ENCODE measurements around the gene ACTRT3.
"Not testable (repeated sequence)": the region's sequence is repeated elsewhere in the genome, so short reads cannot be mapped to it uniquely, and the experiment has no call there.

ACTRT3 gene

DNA sequence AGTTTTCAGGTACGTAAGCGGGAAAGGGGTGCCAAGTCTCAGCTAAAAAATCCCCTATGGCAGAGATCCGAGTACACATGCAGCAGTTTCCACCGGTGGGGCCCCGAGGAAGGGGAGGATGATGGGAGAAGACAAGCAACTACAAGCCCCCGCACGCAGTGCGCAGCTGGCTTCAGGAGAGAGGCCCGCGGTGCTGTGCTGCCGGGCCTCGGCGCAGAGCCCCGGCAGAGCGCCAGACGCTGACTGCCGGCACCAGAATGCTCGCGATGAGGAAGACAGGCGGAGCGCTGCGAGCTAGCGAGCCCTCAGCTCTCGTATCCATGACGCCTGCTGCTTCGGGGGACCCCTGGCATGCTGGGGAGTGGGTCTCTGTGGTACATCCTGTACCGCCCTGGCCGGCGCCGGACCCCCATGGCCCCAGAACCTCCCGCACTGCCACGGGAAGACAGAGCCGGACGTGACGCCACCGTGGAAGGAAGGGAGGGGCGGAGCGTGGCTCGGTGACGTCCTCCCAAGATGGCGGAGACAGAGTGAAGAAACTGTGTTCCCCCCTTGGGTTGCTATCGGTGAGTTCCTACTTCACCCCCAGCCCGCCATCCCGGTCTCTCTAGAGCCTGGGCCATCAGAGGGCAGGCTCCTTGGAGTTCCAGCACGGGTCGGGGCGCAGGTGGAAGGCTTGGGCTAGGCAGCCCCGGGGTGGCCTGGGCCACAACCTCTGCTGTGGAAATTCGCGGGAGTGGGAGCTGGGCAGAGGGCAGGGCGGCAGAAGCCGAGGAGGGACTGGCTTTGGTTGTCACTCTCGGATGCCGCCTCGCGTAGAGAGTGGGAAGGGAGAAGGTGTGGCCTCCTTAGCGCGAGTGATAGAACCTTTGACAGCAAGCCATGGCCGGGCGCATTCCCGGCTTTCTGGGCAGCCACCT is 3.8 kb upstream of the ACTRT3 start, which contains the start of gene MYNN:
MYNN (plus strand) TSS at position 500 of the 920 bp plus-strand sequence. CDS start 900 bp downstream, outside the sequence.
- peak; percentile 89 for DNase-seq (ENCODE audit: low spot score)

DNA sequence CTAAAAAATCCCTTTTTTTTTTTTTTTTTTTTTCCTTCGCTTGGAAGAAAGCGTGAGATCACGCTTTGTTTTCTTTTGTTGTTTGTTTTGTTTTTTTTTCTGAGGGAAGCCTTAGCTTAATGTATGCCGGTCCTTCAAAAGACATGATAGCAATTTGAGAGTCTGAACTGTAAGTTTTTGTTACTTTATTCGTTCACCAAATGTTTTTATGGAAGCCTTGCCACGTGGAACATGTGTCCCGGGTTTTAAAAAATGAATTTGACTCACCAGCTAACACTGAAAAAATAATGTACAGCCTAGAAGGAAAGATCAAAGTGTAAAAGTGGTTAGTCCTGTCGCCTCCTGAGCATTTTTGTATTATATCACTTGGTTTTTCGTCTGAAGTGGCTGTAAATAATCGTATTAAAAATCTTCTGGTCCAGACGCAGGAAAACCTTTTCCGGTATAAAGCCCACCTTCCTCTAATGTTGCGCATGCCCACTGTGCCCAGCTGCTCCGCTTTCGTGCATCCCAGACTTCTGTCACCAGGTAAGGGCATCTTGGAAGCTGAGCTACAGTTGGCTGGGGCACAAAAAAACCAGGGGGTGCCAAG is 3.0 kb upstream of the ACTRT3 start:
- DNase-seq (ENCODE audit: low spot score), result peak; percentile 54

GRCh38 chr3:169771497-169772304 is 2.3 kb upstream of the ACTRT3 start:
- peak; percentile 92 for DNase-seq (ENCODE audit: low spot score)

DNA sequence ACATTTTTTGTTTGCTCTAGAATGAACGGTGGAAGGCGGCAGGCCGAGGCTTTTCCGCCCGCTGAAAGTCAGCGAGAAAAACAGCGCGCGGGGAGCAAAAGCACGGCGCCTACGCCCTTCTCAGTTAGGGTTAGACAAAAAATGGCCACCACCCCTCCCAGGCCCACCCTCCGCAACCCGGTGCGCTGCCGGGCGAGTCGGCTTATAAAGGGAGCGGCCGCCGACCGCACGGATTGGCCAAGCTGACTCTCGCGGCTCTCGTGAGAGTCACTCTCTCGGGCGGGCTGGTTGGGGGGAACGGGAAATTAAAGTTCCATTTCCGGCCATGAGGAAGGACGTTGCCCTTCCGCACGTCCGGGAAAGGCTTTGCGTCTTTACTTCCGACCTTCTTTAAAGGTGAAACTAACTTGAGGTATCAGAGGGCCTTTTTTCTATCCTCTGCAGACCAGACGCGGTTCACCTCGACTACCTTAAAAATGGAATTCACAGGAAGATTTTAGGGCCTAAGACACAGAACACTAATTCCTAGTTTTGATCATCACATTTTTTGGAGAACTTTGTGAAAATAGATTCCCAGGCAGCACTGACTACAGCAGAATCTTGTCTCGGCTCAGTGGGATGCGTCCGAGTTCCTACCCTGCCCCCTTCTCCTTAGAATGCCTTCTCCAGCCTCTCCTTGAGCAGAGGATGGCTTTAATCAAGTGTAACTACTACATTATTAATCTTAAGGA is 4.3 kb downstream of the ACTRT3 start, which contains the start of gene TERC:
TERC (minus strand) TSS at position 179 of the 731 bp plus-strand sequence.
- DNase-seq (ENCODE audit: low spot score), result peak; percentile 97

DNA sequence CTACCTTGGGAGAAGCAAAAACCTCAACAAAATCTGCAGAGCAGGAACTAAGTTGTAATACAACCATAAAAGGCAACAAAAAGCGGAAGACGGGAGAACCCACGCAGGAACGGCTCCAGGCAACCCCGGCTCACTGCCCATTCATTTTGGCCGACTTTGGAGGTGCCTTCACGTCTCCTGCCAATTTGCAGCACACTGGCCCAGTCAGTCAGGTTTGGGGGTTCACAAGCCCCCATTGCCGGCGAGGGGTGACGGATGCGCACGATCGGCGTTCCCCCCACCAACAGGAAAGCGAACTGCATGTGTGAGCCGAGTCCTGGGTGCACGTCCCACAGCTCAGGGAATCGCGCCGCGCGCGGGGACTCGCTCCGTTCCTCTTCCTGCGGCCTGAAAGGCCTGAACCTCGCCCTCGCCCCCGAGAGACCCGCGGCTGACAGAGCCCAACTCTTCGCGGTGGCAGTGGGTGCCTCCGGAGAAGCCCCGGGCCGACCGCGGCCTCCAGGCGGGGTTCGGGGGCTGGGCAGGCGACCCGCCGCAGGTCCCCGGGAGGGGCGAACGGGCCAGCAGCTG is 5.0 kb downstream of the ACTRT3 start:
- DNase-seq (ENCODE audit: low spot score), result peak; percentile 63

- no peak for DNase-seq (ENCODE audit: low spot score)
Measured at GRCh38 chr3:169760479-169760878, 8.9 kb downstream of the ACTRT3 start.

- DNase-seq (ENCODE audit: low spot score), result peak; percentile 61
Measured at GRCh38 chr3:169759256-169759655, 10.1 kb downstream of the ACTRT3 start.

DNA sequence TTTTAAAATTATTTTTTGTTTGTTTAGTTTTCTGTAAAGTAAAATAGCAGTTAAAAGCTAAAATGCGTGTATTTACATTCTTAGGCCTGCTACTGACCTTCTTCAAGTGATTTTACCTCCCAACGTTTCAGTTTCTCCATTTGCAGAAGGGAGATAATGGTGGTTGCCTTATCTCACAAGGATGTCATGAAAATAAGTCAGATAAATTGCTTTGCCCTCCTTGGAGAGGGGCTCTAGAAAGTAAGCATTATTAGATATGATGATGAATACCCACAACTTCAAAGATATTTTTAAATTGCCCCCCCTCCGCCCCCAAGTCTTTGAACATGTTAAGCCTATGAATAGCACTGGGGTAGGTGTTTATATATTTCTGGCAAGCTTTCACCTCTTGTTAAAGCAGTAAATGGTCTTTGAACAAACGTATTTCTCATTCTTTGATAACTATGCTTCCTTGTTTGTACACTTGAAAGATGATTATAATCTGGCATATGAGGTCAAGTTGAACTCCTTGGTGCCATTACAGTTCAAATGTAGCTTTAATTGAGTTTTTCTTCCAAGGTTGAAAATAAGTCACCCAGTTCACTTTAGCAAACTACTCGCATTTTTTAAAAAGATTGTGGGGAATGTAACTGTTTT is 10.9 kb downstream of the ACTRT3 start:
- no peak for DNase-seq (ENCODE audit: low spot score)

DNA sequence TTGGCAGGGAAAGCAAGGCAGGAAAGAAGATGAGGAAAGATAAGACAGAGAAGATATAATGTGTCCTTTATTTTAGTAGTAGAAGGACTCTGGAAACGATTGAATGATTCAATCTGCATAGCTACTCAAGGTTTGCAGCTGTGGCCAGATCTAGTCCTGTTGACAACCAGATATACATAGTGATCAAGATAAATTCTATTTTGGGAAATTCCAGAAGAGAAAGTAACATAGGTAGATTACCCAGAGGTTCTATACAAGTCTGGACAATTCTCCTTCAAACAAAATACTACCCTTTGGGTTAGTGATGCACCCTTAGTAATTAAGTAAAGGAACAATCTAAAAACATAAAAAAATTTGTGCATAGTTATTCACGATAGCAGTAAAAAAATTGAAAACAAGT is 13.9 kb downstream of the ACTRT3 start:
- no peak for DNase-seq (ENCODE audit: low spot score)

- DNase-seq (ENCODE audit: low spot score), result no peak
Measured at GRCh38 chr3:169754711-169755110, 14.7 kb downstream of the ACTRT3 start.

GRCh38 chr3:169751875-169752274 is 17.5 kb downstream of the ACTRT3 start:
- no peak for DNase-seq (ENCODE audit: low spot score)

DNA sequence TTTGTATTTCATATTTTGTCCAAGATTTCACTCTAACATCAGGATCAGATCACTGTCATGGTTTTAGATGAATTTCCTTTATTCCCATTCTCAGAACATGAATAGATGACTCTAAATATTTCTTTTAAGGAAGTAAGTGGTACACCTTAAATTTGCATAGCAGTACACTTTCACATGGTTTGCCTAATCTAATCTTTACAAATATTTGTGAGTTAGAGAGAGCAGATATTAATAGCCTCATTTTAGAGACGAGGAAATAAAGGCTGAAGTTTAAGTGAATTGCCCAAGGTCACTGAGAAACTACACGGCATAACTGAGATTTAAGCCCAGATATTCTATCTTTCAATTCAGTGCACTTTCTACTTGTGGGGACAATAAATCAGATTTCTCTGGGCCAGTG is 18.7 kb downstream of the ACTRT3 start:
- DNase-seq (ENCODE audit: low spot score), result no peak

DNA sequence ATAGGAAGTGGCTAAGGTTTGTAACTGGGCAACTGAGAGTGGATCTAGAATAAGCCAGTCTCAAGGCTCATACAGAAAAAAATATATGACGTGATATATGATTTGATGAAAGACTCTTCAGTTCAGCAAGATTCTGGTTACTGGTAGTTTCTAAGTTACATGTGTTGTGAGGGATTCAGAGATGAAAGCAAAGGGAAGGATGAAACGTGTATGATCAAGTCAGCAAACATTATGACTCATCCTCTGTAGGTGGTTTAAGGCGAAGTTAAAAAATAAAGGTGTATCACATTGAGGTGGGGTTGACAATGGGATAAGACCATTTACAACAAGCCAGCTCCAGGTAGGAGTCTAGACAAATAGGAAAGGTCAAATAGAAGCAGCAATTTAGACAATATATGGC is 20.7 kb downstream of the ACTRT3 start:
- peak; percentile 17 for DNase-seq (ENCODE audit: low spot score)

DNA sequence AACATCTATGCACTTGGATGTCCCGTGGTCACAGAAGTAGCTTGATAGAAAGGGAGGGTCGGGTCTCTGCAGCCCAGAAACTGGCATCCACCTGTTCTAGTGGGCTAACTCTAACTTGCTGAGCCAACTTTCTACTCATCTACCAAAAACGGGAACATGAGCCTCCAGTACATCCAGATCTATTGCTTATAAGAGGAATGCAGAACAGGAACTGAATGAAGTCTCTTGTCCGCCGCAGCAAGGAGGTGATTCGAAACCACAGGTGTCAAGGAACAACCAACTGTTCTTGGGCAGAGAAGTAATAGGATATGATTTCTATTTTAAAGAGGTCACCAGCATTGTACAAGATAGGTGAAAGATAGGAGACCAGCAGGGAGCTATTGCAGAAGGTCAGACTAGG is 22.4 kb downstream of the ACTRT3 start:
- no peak for DNase-seq (ENCODE audit: low spot score)

- DNase-seq (ENCODE audit: low spot score), result no peak
Measured at GRCh38 chr3:169744366-169745054, 24.9 kb downstream of the ACTRT3 start.

GRCh38 chr3:169739067-169739466 is 30.3 kb downstream of the ACTRT3 start:
- DNase-seq (ENCODE audit: low spot score), result no peak

DNA sequence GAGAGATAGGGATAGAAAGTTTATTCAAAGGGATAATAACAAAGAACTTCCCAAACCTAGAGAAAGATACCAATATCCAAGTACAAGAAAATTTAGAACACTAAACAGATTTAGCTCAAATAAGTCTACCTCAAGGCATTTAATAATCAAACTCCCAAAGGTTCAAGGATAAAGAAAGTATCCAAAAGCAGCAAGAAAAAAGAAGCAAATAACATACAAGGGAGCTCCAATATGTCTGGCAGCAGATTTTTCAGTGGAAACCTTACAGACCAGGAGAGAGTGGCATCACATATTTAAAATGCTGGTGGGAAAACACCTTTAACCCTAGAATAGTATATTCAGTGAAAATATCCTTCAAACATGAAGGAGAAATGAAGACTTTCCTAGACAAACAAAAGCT is 37.5 kb downstream of the ACTRT3 start:
- DNase-seq (ENCODE audit: low spot score), result not testable (repeated sequence)

- no peak for DNase-seq (ENCODE audit: low spot score)
Measured at GRCh38 chr3:169722724-169723123, 46.6 kb downstream of the ACTRT3 start.

DNA sequence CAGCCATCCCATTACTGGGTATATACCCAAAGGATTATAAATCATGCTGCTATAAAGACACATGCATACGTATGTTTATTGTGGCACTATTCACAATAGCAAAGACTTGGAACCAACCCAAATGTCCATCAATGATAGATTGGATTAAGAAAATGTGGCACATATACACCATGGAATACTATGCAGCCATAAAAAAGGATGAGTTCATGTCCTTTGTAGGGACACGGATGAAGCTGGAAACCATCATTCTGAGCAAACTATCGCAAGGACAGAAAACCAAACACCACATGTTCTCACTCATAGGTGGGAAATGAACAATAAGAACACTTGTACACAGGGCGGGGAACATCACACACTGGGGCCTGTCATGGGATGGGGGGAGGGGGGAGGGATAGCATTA is 50.9 kb downstream of the ACTRT3 start:
- not testable (repeated sequence) for DNase-seq (ENCODE audit: low spot score)
